ENCODE data around the gene ELAVL2.

The ELAVL2 gene

DNA sequence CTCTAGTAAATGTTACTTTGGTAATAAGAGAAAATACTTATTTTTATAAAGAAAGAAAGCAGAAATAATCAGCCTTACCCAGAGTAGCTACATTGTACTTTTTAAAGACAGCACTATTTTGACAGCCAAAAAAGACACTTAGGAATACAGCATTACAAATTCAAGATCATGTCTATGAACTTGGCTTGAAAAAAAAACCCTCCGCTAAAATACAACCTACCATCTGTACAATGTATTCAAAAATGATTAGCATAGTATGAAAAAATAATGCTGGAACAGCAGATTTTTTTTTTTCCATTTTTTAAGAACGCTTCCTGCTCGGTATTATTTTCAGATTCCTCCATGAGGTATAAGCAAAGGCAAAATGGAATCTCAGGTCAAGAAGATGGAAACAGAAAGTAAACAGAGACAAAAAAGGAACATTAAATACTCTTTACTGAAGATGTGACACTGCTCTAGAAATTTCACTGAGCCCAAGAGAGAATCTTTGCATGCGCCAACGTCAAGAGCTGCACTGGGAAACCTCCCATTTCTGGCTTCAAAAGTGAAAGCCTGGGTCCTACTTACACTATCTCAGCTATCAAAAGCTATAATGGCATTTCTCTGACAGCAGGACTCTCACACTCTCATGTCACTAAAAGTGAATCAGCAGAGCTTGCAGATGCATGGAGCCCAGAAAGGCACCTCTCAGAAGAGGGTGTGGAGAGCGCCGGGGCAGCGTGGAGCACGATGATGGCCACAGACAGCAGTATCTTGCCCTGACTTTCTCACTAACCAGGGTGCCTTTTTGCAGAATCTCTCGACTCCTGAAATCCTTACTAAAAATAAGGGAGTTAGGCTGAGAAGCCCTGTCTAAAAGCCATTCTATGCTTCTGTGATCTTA is 167.4 kb downstream of the ELAVL2 start:
- no peak for DNase-seq

DNA sequence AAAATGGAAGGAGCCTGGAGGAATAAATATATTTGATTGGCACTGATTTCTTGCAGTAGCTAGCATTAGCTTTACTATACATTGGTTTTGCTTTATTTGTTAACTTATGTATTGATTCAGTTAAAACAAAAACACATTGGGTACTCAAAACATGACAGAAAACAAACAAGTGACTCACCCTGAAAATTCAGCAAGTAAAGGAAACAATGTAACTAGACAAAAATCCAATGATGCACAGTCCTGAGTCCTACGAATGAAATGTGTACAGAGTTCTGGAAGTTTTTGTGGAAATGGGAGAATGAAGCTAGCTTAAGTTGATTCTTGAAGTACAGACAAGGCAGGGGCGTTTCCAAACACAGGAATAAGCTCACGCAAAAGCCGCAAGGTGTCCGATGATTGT is 175.0 kb downstream of the ELAVL2 start:
- DNase-seq, result no peak

DNA sequence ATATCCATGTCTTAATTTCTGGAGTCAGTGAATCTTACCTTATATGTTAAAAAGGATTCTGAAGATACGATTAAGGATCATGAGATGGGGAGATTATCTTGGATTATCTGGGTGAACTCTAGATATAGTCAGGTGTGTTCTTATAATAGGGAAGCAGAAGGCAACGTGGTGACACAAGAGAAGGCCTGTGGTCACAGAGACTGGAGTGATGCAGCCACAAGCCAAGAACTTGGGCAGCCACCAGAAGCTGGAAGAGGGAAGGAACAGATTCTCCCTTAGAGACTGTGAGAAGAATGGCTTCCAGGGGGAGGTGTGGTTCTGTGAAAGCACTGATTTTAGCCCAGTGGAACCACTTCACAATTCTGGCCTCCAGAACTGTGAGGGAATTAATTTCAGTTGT is 177.4 kb downstream of the ELAVL2 start:
- no peak for DNase-seq

DNA sequence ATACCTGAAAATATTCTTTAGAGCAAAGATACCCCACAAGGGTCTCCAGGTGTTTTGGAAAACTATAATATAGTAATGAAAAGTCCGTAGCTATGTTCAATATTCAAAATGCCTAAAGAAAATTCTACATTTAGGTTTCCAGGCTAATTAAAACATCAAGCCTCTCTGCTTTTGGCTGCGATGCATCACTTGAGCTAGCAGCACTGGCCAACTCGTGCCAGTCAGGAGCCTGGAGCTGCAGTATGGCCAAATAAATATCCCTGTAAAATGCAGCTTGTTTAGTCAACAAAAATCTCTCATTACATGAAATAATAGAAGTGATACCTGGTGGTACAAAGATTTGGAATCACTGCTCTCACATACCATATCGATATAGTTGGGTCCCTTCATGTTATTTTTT is 181.1 kb downstream of the ELAVL2 start:
- no peak for DNase-seq

DNA sequence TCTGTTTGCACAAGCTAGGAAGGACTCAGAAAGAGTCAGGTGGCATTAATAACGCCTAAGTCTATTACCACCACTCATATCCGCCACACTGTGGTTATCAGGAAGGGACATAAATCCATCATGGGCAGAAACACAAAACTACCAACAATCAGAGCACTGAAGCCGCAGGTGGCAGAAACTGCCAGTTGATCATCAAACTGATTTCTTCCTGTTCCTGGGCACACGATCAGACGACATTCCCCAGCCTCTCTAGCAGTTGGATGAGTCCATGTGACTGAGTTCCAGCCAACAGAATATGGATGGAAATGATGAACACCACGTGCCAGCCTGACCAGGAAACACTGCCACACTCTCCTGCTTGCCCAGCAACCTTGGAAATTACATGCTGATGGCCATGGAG is 181.7 kb downstream of the ELAVL2 start:
- no peak for DNase-seq

DNA sequence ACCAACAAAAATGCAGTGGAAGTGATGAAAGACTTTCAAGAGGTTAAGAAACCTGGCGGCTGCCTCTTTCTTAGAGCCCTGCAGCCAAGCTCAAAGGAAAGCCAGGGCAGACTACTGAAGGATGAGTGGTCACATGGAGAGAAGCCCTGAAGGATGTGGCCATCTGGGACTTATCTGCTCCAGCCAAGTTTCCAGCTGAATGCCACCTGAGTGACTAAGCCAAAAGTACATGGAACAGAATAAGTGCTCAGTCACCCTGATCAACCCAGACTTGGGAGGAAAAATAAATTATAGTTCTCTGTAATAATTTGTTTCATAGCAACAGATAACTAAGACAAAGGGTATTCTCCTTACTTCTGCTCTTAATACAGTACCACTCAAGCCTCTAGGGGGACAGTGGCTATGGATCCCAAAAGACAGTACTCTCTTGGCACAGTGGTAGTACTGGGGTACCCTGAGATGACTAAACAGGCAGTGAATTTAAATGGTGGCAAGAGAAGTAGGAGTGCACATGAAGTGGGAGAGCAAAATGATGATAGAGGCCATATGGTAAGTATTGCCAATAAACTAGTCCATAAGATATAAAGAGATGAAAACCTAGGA is 182.3 kb downstream of the ELAVL2 start:
- DNase-seq, result no peak

Measured in activated gamma-delta T cell (primary cell).